ENCODE data around the gene WNT9A.

WNT9A gene

GRCh38 chr1:227972843-227973374, 25.2 kb upstream of the WNT9A start:
- TF ChIP-seq NFIC (IDR thresholded peaks at IDR 0.05): peak; percentile 52; the same call in 1 of the 2 replicates
- TF ChIP-seq USF1 (IDR thresholded peaks at IDR 0.05): peak; percentile 44; the same call in 1 of the 2 replicates
- TF ChIP-seq MAX (IDR thresholded peaks at IDR 0.05): peak; percentile 59; the same call in 1 of the 2 replicates

GRCh38 chr1:227967815-227968214, 20.1 kb upstream of the WNT9A start:
- peak; percentile 24; the same call in 1 of the 2 replicates for TF ChIP-seq RAD21 (IDR thresholded peaks at IDR 0.05; ENCODE audit: low read depth)

GRCh38 chr1:227961651-227962466, 14.1 kb upstream of the WNT9A start:
- TF ChIP-seq REST (IDR thresholded peaks at IDR 0.05; ENCODE audit: low read depth): no peak
- TF ChIP-seq YY1 (IDR thresholded peaks at IDR 0.05; ENCODE audit: low read depth): no peak
- TF ChIP-seq ZBTB7A (IDR thresholded peaks at IDR 0.05; ENCODE audit: low read depth): no peak
- no peak for TF ChIP-seq CREB1 (IDR thresholded peaks at IDR 0.05; ENCODE audit: low read depth)
- TF ChIP-seq TAF1 (IDR thresholded peaks at IDR 0.05; ENCODE audit: low read depth): no peak
- TF ChIP-seq MAX (IDR thresholded peaks at IDR 0.05): no peak
- no peak for TF ChIP-seq EGR1 (IDR thresholded peaks at IDR 0.05)
- no peak for TF ChIP-seq NFIC (IDR thresholded peaks at IDR 0.05)
- TF ChIP-seq USF1 (IDR thresholded peaks at IDR 0.05): no peak
- no peak for TF ChIP-seq RAD21 (IDR thresholded peaks at IDR 0.05; ENCODE audit: low read depth)
- no peak for TF ChIP-seq EP300 (IDR thresholded peaks at IDR 0.05; ENCODE audit: borderline replicate concordance)
- TF ChIP-seq TCF12 (IDR thresholded peaks at IDR 0.05; ENCODE audit: low read depth): no peak
- no peak for TF ChIP-seq CEBPB (IDR thresholded peaks at IDR 0.05)
- TF ChIP-seq TEAD4 (IDR thresholded peaks at IDR 0.05): no peak
- TF ChIP-seq FOXM1 (IDR thresholded peaks at IDR 0.05; ENCODE audit: borderline replicate concordance, low read depth): no peak

GRCh38 chr1:227959325-227959860, 11.7 kb upstream of the WNT9A start:
- TF ChIP-seq TAF1 (IDR thresholded peaks at IDR 0.05; ENCODE audit: low read depth): no peak
- TF ChIP-seq MAX (IDR thresholded peaks at IDR 0.05): no peak
- TF ChIP-seq RAD21 (IDR thresholded peaks at IDR 0.05; ENCODE audit: low read depth): no peak
- no peak for TF ChIP-seq EGR1 (IDR thresholded peaks at IDR 0.05)
- no peak for TF ChIP-seq NFIC (IDR thresholded peaks at IDR 0.05)
- TF ChIP-seq EP300 (IDR thresholded peaks at IDR 0.05; ENCODE audit: borderline replicate concordance): no peak
- TF ChIP-seq TCF12 (IDR thresholded peaks at IDR 0.05; ENCODE audit: low read depth): no peak
- no peak for TF ChIP-seq YY1 (IDR thresholded peaks at IDR 0.05; ENCODE audit: low read depth)
- no peak for TF ChIP-seq CREB1 (IDR thresholded peaks at IDR 0.05; ENCODE audit: low read depth)
- TF ChIP-seq USF1 (IDR thresholded peaks at IDR 0.05): no peak
- TF ChIP-seq ZBTB7A (IDR thresholded peaks at IDR 0.05; ENCODE audit: low read depth): no peak
- TF ChIP-seq FOXM1 (IDR thresholded peaks at IDR 0.05; ENCODE audit: borderline replicate concordance, low read depth): no peak
- no peak for TF ChIP-seq CEBPB (IDR thresholded peaks at IDR 0.05)
- TF ChIP-seq TEAD4 (IDR thresholded peaks at IDR 0.05): no peak
- TF ChIP-seq REST (IDR thresholded peaks at IDR 0.05; ENCODE audit: low read depth): no peak
